Measurements from ENCODE around the gene MFSD2A.

- TF ChIP-seq CTCF (conservative IDR thresholded peaks at IDR 0.05) = no peak
- no peak for TF ChIP-seq EZH2 (IDR thresholded peaks at IDR 0.05; ENCODE audit: low read depth)
Observed at GRCh38 chr1:39907528-39908453, 47.2 kb upstream of the MFSD2A start.
